Umbilical cord (tissue), 2 donors: ENCODE data around the gene PCSK6. TPM values are rescaled to one million over a fixed set of nuclear protein-coding genes. Genes with fewer than 3 reads are reported as not detected.

Source experiments
- DNase-seq: peaks from one replicate; pipeline ENCODE4 v3.0.0-alpha.2; 2015; ENCODE audit warnings: low spot score
- total RNA-seq: library from RNA; depleted of rRNA; stranded (reverse); fragments of >200 nt; gene quantifications from one replicate; pipeline ENCODE4 v1.2.3, GENCODE V29; 2014; ENCODE audit warnings: low replicate concordance; ENCODE audit not compliant: insufficient read depth

The PCSK6 gene
- total RNA-seq, 1 donor from 2014 or later: 22.6 TPM

GRCh38 chr15:101280007-101280406 is 209.5 kb downstream of the PCSK6 start:
- no peak for DNase-seq

GRCh38 chr15:101277943-101278564 is 211.5 kb downstream of the PCSK6 start:
- no peak for DNase-seq

GRCh38 chr15:101277038-101277822 is 212.3 kb downstream of the PCSK6 start, which contains the start of gene SELENOS:
TSS of gene SELENOS (minus strand) at chr15:101277485. CDS start at chr15:101277417, 68 bp downstream.
- peak; percentile 93 for DNase-seq

- peak; percentile 19 for DNase-seq
Observed at GRCh38 chr15:101276501-101277037, 212.9 kb downstream of the PCSK6 start.

DNA sequence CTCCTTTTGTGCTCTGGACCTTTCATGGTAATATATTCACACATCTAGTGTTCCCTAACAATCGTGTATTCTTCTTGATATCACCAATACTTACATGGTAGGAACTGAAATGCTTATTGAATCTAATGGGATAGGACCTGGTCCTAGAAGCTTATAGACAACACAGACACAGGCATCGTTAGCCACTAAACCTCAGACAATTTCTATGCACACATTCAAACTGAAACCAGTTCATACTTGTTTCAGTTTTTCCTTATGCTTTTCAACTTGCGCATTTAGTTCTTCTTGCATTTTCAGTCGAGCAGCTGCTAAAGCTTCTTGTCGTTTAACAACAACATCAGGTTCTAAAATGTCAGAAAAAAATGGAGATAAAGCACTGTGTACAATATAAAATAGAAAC is 214.5 kb downstream of the PCSK6 start:
- no peak for DNase-seq

GRCh38 chr15:101273534-101273933 is 216.0 kb downstream of the PCSK6 start:
- DNase-seq: no peak

DNA sequence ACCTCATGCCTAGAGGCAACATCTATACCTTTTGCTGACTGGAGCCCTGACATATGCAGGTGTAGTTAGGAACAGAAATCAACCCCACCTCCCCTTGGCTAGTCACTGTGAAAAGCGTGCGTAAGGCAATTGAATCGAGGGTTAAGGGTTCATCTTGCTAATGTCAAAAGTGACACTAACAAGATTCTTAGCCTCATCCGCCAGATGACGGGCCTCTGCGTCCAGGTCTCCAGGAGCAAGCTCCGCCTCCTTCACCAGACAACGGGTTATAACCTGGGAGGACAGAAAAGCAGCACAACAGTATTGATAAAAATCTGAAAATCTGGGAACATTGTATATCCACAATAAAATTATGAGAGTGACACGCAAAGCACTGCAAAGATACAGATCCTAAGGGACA is 216.9 kb downstream of the PCSK6 start:
- no peak for DNase-seq

- no peak for DNase-seq
Observed at GRCh38 chr15:101269479-101270223, 219.9 kb downstream of the PCSK6 start.

DNA sequence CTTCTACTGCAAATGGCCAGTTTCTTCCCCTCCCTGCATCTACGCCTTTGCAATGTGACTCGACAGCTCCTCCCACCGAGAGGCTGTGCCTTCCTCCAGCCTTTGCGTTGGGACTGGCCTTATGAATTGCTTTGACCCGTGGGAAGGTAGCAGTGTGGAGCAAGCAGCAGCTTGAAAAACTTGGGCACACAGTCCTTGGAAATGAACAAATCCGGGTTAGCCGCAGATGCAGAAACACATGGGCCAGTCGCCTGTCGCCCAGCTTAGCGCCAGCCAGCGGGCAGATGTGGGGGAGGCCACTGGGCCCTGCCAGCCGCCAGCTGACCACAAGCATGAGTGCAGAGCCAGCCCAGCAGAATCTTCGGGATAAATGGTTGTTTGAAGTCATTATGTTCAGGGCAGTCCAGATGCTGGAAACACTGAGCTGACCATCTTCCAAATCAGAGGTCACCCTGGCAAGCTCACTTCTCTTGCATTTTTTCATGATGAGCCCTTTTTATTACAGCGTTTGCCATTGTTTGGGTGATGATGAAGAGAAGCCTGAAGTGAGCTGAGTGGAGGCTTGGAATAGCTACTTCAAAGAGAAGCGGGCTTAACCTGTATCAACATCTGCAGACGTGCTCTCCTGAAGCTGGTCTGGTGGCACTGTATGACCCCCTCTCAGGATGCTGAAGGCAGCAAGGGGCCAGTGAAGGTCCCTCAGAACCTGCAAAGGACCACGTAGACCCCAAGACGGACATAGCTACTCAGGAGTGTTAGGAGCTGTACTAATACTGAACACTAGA is 222.0 kb downstream of the PCSK6 start:
- no peak for DNase-seq

GRCh38 chr15:101266787-101267186 is 222.7 kb downstream of the PCSK6 start:
- no peak for DNase-seq

DNA sequence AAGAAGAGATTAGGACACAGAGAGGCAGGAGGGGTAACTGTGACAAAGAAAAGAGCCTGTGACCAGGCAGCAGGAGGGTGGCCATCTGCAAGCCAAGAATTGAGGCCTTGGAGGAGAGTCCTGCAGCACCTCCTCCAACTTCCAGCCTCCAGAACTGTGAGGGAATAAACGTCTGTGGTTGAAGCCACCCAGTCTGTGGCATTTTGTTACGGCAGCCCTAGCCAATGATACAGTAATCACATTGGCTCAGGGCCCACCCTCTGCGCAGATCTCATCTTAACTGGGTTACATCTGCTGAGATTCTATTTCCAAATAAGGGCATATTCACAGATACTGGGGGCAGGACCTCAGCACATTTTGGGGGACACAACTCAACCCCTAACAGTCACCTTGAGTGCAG is 223.5 kb downstream of the PCSK6 start:
- DNase-seq: no peak

- DNase-seq: no peak
Observed at GRCh38 chr15:101264911-101265641, 224.4 kb downstream of the PCSK6 start.

- no peak for DNase-seq
Observed at GRCh38 chr15:101264011-101264410, 225.5 kb downstream of the PCSK6 start.

DNA sequence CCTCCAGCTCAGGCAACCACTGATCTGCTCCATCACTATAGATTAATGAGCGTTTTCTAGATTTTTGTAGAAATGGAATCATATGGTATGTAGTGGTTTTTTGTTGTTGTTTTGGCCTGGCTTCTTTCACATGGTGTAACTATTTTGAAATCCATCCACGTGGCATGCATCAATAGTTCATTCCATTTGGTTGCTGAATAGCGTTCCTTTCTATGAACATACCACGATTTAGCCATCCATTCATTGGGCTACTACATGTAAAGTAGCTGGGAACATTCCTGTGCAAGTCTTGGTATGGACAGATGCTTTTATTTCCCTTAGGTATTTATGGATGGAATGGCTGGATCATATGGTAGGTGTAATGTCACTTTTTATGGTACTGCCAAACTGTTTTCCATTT is 227.0 kb downstream of the PCSK6 start:
- DNase-seq: no peak

- peak; percentile 77 for DNase-seq
Observed at GRCh38 chr15:101258238-101259144, 231.0 kb downstream of the PCSK6 start.

DNA sequence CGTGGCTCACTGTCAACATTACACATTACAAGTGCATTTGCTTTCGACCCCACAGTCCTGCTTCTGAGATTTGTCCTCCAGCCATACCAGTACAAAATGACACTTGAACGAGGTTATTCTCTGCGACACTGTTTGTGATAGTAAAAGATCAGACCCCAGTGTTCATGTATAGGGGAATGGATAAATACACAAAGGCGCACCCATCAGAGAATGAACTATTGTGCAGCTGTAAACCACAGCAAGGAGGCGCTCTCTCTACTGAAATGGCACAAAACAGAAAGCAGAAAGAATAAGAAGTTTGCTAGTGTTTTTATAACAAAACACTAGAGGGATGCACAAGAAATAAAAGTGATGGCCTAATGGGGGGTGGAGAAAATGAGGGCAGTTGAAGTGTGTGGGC is 232.8 kb downstream of the PCSK6 start:
- DNase-seq: no peak

DNA sequence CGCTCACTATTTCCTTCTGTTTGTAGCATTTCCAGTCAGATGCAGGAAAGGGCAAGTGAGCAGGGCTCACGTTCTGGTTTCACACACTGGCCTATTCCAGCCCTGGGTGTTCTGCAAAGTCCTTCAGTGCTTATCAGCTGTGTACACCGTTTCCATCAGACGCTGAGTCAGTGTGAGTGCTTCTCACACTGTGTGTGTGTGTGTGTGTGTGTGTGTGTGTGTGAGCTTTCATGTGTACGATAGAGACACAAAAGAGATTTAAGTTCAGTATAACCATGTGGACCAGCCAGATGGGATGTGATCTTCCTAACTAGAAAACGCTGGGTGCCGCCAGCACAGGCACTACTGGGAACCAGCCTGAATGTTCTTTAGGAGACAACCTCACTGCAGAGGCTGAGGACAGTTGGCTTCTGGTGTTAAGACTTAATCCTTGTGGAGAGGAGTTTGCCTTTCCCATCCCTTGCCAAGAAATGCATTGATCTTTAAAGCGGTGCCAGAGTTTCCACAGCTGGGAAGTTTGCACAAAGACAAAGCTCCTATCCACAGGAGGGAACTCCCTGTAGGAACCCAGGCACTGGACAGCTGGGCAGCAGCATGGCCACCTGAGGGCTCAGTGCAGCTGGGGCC is 233.8 kb downstream of the PCSK6 start:
- DNase-seq: peak; percentile 82

- no peak for DNase-seq
Observed at GRCh38 chr15:101255051-101255395, 234.5 kb downstream of the PCSK6 start.
